Stomach (tissue), 4 donors: ENCODE measurements around the gene ZNF335.

Experiments
- EP300 ChIP-seq: sonication (generic); formaldehyde crosslinking; IDR thresholded peaks from one replicate; pipeline ENCODE4 v1.6.1; 2017; ENCODE audit warnings: antibody characterized with exemption
- TF ChIP-seq, protein P1 (sequence below), 7 experiments: fragments of 450-650 bp in 4 of 7; fragments of 200-600 bp in 3 of 7; sonication (generic) in 3 of 7; IDR thresholded peaks; one replicate each; pipeline ENCODE4 v1.5.1; 2016 to 2019; ENCODE audit warnings: antibody characterized with exemption in 7 of 7, control low read depth in 2 of 7, mild to moderate bottlenecking in 1 of 7

DNA sequence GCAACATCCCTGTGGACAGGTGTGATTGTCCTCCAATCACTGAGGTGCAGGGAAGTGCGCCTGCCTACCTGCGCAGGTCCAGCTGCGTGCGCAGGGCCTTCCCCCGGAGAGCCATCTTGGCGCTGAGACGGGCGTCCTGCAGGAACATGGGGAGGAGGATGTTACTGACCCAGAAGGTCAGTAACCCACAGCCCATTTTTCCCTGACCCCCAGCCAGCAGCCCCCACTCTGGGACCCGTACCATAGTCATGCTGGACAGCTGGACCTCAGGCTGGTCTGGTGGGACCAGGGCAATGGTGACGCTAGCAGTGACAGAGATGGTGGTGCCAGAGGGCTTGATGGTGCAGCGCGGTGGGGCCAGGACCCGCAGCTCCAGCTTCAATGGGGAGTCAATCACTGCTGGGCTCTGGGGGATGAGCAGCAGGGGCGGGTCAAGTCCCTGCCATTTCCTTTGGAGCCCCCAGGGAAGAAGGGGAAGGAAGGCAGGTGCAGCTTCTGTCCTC lies 69.8 kb downstream of the ZNF335 start:
- TF ChIP-seq, protein P1, sequence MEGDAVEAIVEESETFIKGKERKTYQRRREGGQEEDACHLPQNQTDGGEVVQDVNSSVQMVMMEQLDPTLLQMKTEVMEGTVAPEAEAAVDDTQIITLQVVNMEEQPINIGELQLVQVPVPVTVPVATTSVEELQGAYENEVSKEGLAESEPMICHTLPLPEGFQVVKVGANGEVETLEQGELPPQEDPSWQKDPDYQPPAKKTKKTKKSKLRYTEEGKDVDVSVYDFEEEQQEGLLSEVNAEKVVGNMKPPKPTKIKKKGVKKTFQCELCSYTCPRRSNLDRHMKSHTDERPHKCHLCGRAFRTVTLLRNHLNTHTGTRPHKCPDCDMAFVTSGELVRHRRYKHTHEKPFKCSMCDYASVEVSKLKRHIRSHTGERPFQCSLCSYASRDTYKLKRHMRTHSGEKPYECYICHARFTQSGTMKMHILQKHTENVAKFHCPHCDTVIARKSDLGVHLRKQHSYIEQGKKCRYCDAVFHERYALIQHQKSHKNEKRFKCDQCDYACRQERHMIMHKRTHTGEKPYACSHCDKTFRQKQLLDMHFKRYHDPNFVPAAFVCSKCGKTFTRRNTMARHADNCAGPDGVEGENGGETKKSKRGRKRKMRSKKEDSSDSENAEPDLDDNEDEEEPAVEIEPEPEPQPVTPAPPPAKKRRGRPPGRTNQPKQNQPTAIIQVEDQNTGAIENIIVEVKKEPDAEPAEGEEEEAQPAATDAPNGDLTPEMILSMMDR (IDR thresholded peaks at IDR 0.05), result no peak
- no peak for TF ChIP-seq EP300
